ENCODE measurements around the gene TREH. TPM values are rescaled to one million over a fixed set of nuclear protein-coding genes. Genes with fewer than 3 reads are reported as not detected.
A peak's percentile ranks its signal among the peaks of the same experiment; 100 is the strongest.
"Not testable (repeated sequence)": the region's sequence is repeated elsewhere in the genome, so short reads cannot be mapped to it uniquely, and the experiment has no call there.

Gene TREH
- not detected for total RNA-seq
- long read RNA-seq, result 0 reads

- intact Hi-C loops (cut with DNase I), result no loop called here
- DNase-seq (no peak), ATAC-seq (ENCODE audit: poor library complexity) (peak; percentile 47)
Measured at GRCh38 chr11:118679483-118679882, at the start of gene TREH. Gene TREH, minus strand, starts transcription at chr11:118679650. Its CDS starts 23 bp downstream, at chr11:118679627.

GRCh38 chr11:118728112-118728511 lies 48.7 kb upstream of the TREH start:
- intact Hi-C loops (cut with DNase I); DNase-seq; ATAC-seq (ENCODE audit: poor library complexity): not testable (repeated sequence)

- DNase-seq; ATAC-seq (ENCODE audit: poor library complexity); intact Hi-C loops (cut with DNase I): not testable (repeated sequence)
Measured at GRCh38 chr11:118727721-118728066, 48.2 kb upstream of the TREH start.

GRCh38 chr11:118727001-118727720 lies 47.7 kb upstream of the TREH start:
- intact Hi-C loops (cut with DNase I); DNase-seq: not testable (repeated sequence)

GRCh38 chr11:118721478-118722015 lies 42.1 kb upstream of the TREH start:
- intact Hi-C loops (cut with DNase I); DNase-seq; ATAC-seq (ENCODE audit: poor library complexity): not testable (repeated sequence)

More at GRCh38 chr11:118727001-118727720, 47.7 kb upstream of the TREH start:
- not testable (repeated sequence) for ATAC-seq (ENCODE audit: poor library complexity)

- ATAC-seq (ENCODE audit: poor library complexity); intact Hi-C loops (cut with DNase I); DNase-seq: not testable (repeated sequence)
Measured at GRCh38 chr11:118720740-118721139, 41.3 kb upstream of the TREH start.

- ATAC-seq (ENCODE audit: poor library complexity); DNase-seq; intact Hi-C loops (cut with DNase I): not testable (repeated sequence)
Measured at GRCh38 chr11:118720078-118720477, 40.6 kb upstream of the TREH start.

GRCh38 chr11:118718562-118718961 lies 39.1 kb upstream of the TREH start:
- intact Hi-C loops (cut with DNase I); ATAC-seq (ENCODE audit: poor library complexity); DNase-seq: not testable (repeated sequence)

GRCh38 chr11:118717733-118718132 lies 38.3 kb upstream of the TREH start:
- ATAC-seq (ENCODE audit: poor library complexity); DNase-seq; intact Hi-C loops (cut with DNase I): not testable (repeated sequence)

- ATAC-seq (ENCODE audit: poor library complexity); DNase-seq; intact Hi-C loops (cut with DNase I): not testable (repeated sequence)
Measured at GRCh38 chr11:118717221-118717620, 37.8 kb upstream of the TREH start.

GRCh38 chr11:118715837-118716260 lies 36.4 kb upstream of the TREH start:
- ATAC-seq (ENCODE audit: poor library complexity) (no peak), DNase-seq (no peak)
- intact Hi-C loops (cut with DNase I), result no loop called here

- intact Hi-C loops (cut with DNase I), result no loop called here
- DNase-seq (no peak), ATAC-seq (ENCODE audit: poor library complexity) (no peak)
Measured at GRCh38 chr11:118715245-118715831, 35.9 kb upstream of the TREH start.

- no peak for DNase-seq
- no peak for ATAC-seq (ENCODE audit: poor library complexity)
- intact Hi-C loops (cut with DNase I), result no loop called here
Measured at GRCh38 chr11:118714816-118715215, 35.4 kb upstream of the TREH start.

- ATAC-seq (ENCODE audit: poor library complexity); intact Hi-C loops (cut with DNase I); DNase-seq: not testable (repeated sequence)
Measured at GRCh38 chr11:118714416-118714815, 35.0 kb upstream of the TREH start.

- no peak for DNase-seq
- intact Hi-C loops (cut with DNase I), result no loop called here
- ATAC-seq (ENCODE audit: poor library complexity), result no peak
Measured at GRCh38 chr11:118708296-118708695, 28.8 kb upstream of the TREH start.

GRCh38 chr11:118706546-118706825 lies 27.0 kb upstream of the TREH start:
- no peak for DNase-seq
- intact Hi-C loops (cut with DNase I), result no loop called here

GRCh38 chr11:118705791-118706545 lies 26.5 kb upstream of the TREH start:
- intact Hi-C loops (cut with DNase I), result no loop called here
- ATAC-seq (ENCODE audit: poor library complexity), result no peak

More at GRCh38 chr11:118706546-118706825, 27.0 kb upstream of the TREH start:
- ATAC-seq (ENCODE audit: poor library complexity), result no peak

GRCh38 chr11:118705111-118705741 lies 25.8 kb upstream of the TREH start:
- intact Hi-C loops (cut with DNase I), result no loop called here
- ATAC-seq (ENCODE audit: poor library complexity), result peak; percentile 39
- DNase-seq, result no peak

More at GRCh38 chr11:118705791-118706545, 26.5 kb upstream of the TREH start:
- DNase-seq, result no peak

Measured in Right ventricle myocardium superior (tissue), 1 donor.